Kidney (tissue), 14 donors: ENCODE results near the gene PRR19. TPM values are rescaled to one million over a fixed set of nuclear protein-coding genes. Genes with fewer than 3 reads are reported as not detected.

ENCODE experiments used
- DNase-seq, 5 donors: peaks; one replicate each; pipeline ENCODE4 v3.0.0-alpha.2; 2013 to 2020
- FAIRE-seq: peaks from 2 replicates; lab custom pipeline; 2012; peaks lifted over from hg19 to GRCh38; lab: Jason Lieb, UNC
- H3K27ac ChIP-seq, 2 donors: one replicate each; pipeline ENCODE4 v1.7.0; 2013; ENCODE audit warnings: low read depth in 2 of 2, low read length in 2 of 2, inconsistent platforms in 1 of 2
- H3K27me3 ChIP-seq: one replicate; pipeline ENCODE4 v1.7.1; 2013; ENCODE audit warnings: low read length, inconsistent platforms; ENCODE audit not compliant: control insufficient read depth, insufficient read depth
- H3K36me3 ChIP-seq, 3 donors: one replicate each; pipeline versions ENCODE4 v1.7.0 to v1.7.1; 2013; ENCODE audit warnings: low read length in 3 of 3, control low read depth in 1 of 3, inconsistent platforms in 1 of 3; ENCODE audit not compliant: insufficient read depth in 3 of 3, control insufficient read depth in 2 of 3
- H3K4me1 ChIP-seq, 3 donors: one replicate each; pipeline versions ENCODE4 v1.7.0 to v1.7.1; 2013; ENCODE audit warnings: low read length in 3 of 3, inconsistent platforms in 1 of 3, low read depth in 1 of 3; ENCODE audit not compliant: control insufficient read depth in 2 of 3, insufficient read depth in 2 of 3
- H3K4me3 ChIP-seq, 3 donors: one replicate each; pipeline versions ENCODE4 v1.7.0 to v1.8.1; 2013; ENCODE audit warnings: low read length in 3 of 3, control low read depth in 1 of 3, inconsistent platforms in 1 of 3
- H3K9ac ChIP-seq, 3 donors: one replicate each; pipeline versions ENCODE4 v1.7.0 to v1.7.1; 2013; ENCODE audit warnings: low read length in 3 of 3, control low read depth in 1 of 3, inconsistent platforms in 1 of 3
- H3K9me3 ChIP-seq, 3 donors: one replicate each; pipeline versions ENCODE4 v1.7.0 to v1.7.1; 2013; ENCODE audit warnings: low read length in 3 of 3, control low read depth in 1 of 3, inconsistent platforms in 1 of 3; ENCODE audit not compliant: control insufficient read depth in 2 of 3, insufficient read depth in 1 of 3
- intact Hi-C: fragments of 100-400 bp; cut with DNase I; formaldehyde crosslinking; loops from one replicate; pipeline ENCODE4 v1.11.1; 2022
- polyA plus RNA-seq: library from polyadenylated mRNA; stranded (reverse); fragments of 350-450 nt; fragmentation: Illumina TruSeq; extraction: RNeasy Lipid Tissue Mini Kit (QIAGEN cat#74804); gene quantifications from one replicate; pipeline ENCODE4 v1.2.3, GENCODE V29; 2014; ENCODE audit warnings: low read depth, low replicate concordance; ENCODE audit not compliant: insufficient read depth
- total RNA-seq: library from RNA; stranded (reverse); fragmentation: NEBNext Ultra II Directional; extraction: Animal tissue kit (Norgen Biotek cat#: 25700); gene quantifications from one replicate; pipeline ENCODE4 v1.2.1, GENCODE V29; 2021
- TF ChIP-seq, protein P1 (sequence below): IDR thresholded peaks from 3 replicates; pipeline ENCODE4 v1.5.1; 2012; ENCODE audit warnings: mild to moderate bottlenecking, moderate library complexity, borderline replicate concordance; ENCODE audit not compliant: insufficient read depth; ENCODE audit errors: extremely low read depth
- donor health status: control.
- donor health status: control.
- donor health status: control.
- donor health status: control.
- donor health status: control.
- donor health status: DM: yes; HTN: yes; CAD: no.
- donor health status: Normal renal cell carcinoma (clear cell type).

The PRR19 gene
- total and polyA plus RNA-seq, 2 donors from 2014 or later, result 0.47 to 0.71 TPM

DNA sequence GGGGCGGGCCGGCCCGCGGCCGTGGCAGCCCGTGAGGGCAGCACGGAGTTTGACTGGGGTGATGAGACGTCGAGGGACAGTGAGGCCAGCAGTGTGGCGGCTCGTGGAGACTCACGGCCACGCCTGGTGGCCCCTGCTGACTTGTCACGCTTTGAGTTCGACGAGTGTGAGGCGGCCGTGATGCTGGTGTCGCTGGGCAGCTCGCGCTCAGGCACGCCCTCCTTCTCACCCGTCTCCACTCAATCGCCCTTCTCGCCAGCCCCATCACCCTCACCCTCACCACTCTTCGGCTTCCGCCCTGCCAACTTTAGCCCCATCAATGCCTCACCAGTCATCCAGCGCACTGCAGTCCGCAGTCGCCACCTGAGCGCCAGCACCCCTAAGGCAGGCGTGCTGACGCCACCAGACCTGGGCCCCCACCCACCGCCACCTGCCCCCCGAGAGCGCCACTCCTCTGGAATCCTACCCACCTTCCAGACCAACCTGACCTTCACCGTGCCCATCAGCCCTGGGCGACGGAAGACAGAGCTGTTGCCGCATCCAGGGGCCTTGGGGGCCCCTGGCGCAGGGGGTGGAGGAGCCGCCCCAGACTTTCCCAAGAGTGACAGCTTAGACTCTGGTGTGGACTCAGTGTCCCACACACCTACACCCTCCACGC is 28.4 kb upstream of the PRR19 start:
- no peaks in the 10 kb centered on the region for H3K9me3 ChIP-seq
- H3K36me3 ChIP-seq, result peaks cover 0 to 17% (median 6%) of the 10 kb centered on the region in 3 donors
- intact Hi-C loops, result no loop called here
- TF ChIP-seq, protein P1, sequence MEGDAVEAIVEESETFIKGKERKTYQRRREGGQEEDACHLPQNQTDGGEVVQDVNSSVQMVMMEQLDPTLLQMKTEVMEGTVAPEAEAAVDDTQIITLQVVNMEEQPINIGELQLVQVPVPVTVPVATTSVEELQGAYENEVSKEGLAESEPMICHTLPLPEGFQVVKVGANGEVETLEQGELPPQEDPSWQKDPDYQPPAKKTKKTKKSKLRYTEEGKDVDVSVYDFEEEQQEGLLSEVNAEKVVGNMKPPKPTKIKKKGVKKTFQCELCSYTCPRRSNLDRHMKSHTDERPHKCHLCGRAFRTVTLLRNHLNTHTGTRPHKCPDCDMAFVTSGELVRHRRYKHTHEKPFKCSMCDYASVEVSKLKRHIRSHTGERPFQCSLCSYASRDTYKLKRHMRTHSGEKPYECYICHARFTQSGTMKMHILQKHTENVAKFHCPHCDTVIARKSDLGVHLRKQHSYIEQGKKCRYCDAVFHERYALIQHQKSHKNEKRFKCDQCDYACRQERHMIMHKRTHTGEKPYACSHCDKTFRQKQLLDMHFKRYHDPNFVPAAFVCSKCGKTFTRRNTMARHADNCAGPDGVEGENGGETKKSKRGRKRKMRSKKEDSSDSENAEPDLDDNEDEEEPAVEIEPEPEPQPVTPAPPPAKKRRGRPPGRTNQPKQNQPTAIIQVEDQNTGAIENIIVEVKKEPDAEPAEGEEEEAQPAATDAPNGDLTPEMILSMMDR, result no peak
- no peak for FAIRE-seq
- H3K4me1 ChIP-seq, result peaks cover 0 to 26% (median 20%) of the 10 kb centered on the region in 3 donors
- no peaks in the 10 kb centered on the region for H3K27me3 ChIP-seq
- peak in 1 of 5 donors; percentile 72 for DNase-seq
- no peak overlapping the region for H3K4me3 ChIP-seq
- H3K27ac ChIP-seq, result no peak overlapping the region
- no peak overlapping the region for H3K9ac ChIP-seq

DNA sequence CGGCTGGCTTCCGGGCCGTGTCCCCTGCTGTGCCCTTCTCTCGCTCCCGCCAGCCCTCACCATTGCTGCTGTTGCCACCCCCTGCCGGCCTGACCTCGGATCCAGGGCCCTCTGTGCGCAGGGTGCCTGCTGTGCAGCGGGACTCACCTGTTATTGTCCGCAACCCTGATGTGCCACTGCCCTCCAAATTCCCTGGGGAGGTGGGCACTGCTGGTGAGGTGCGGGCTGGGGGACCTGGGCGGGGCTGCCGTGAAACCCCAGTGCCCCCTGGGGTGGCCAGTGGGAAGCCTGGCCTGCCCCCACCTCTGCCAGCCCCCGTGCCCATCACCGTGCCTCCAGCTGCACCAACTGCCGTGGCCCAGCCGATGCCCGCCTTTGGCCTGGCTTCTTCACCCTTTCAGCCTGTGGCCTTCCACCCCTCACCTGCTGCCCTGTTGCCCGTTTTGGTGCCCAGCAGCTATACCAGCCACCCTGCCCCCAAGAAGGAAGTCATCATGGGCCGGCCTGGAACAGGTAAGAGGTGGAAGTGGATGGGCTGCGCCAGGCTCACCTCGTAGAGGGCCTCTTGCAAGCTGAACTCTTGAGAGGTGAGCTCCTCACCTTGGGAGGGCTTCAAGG is 27.8 kb upstream of the PRR19 start:
- Histone ChIP-seq H3K36me3 (peaks cover 0 to 17% (median 6%) of the 10 kb centered on the region in 3 donors), H3K4me3 (no peak overlapping the region), H3K4me1 (peaks cover 0 to 32% (median 27%) of the 10 kb centered on the region in 3 donors), H3K9me3 (no peaks in the 10 kb centered on the region), H3K27me3 (no peaks in the 10 kb centered on the region), H3K27ac (no peak overlapping the region), H3K9ac (no peak overlapping the region)
- peak in 2 of 5 donors; percentile 44 to 74 for DNase-seq
- intact Hi-C loops, result no loop called here
- no peak for FAIRE-seq
- TF ChIP-seq, protein P1, result no peak

DNA sequence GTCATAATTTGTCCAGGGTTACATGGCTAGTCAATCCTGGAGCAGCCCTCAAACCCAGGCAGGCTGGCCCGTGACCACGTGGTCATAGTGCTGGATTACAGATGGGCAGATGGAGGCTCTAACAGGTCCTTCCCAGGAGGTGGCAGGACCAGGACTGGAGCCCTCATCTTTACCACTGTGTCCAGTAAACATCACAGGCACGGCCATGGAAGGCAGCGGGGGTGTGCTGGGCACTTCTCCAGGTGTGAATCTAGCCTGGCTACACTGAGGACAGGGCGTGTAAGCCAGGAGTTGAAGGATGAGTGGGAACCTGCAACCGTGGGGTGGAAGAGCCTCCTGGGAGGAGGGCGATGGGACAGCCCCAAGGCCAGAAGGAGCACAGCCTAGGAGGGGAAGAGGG is 26.8 kb upstream of the PRR19 start:
- no peak overlapping the region for H3K9ac ChIP-seq
- TF ChIP-seq, protein P1, result no peak
- intact Hi-C loops, result no loop called here
- peaks cover 0 to 35% (median 27%) of the 10 kb centered on the region in 3 donors for H3K4me1 ChIP-seq
- DNase-seq (no peak), FAIRE-seq (no peak)
- H3K4me3 ChIP-seq, result no peak overlapping the region
- no peaks in the 10 kb centered on the region for H3K27me3 ChIP-seq
- H3K36me3 ChIP-seq, result peaks cover 0 to 17% (median 6%) of the 10 kb centered on the region in 3 donors
- no peaks in the 10 kb centered on the region for H3K9me3 ChIP-seq
- H3K27ac ChIP-seq, result no peak overlapping the region
